ENCODE results near the gene CBLB. TPM values are rescaled to one million over a fixed set of nuclear protein-coding genes. Genes with fewer than 3 reads are reported as not detected.

The CBLB gene
- total RNA-seq, 2 donors from 2014 or later: 41.4 to 110 TPM

DNA sequence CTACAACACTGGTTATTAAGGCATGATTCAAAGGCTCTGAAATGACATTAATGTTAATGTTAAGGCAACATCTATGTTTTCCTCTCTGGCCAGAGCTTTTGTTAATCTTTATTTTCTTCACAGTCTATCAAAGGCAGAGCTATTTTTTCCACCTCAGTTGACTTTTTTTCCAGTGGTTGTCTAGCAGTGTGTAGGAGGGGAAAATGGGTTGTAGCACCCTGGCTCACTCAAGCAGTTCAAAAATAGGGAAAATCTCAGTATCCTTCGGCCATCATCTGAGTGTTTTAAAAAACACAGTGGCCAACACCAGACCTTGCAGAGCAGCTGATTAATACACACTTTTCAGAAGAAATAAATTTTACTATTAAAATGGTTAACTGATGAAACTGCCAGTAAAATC lies 21.4 kb downstream of the CBLB start:
- Mint-ChIP-seq H3K36me3 (ENCODE audit: low read depth) (peaks cover 75% of the 10 kb centered on the region), H3K9me3 (no peaks in the 10 kb centered on the region), H3K4me1 (peaks cover 26% of the 10 kb centered on the region), H3K27ac (peak overlapping the region; percentile 62), H3K4me3 (peak overlapping the region; percentile 53), H3K27me3 (no peaks in the 10 kb centered on the region)
- peak; percentile 71 for ATAC-seq (replicated peaks)

GRCh38 chr3:105846809-105847208 lies 22.0 kb downstream of the CBLB start:
- peak overlapping the region; percentile 53 for H3K4me3 Mint-ChIP-seq
- H3K27me3 Mint-ChIP-seq: no peaks in the 10 kb centered on the region
- peaks cover 75% of the 10 kb centered on the region for H3K36me3 Mint-ChIP-seq (ENCODE audit: low read depth)
- H3K27ac Mint-ChIP-seq: peak overlapping the region; percentile 62
- H3K4me1 Mint-ChIP-seq: peaks cover 28% of the 10 kb centered on the region
- no peak for ATAC-seq (replicated peaks)
- H3K9me3 Mint-ChIP-seq: no peaks in the 10 kb centered on the region

- H3K4me1 Mint-ChIP-seq: peaks cover 19% of the 10 kb centered on the region
- ATAC-seq (replicated peaks): no peak
- peaks cover 72% of the 10 kb centered on the region for H3K36me3 Mint-ChIP-seq (ENCODE audit: low read depth)
- H3K27ac Mint-ChIP-seq: peak overlapping the region; percentile 43
- H3K9me3 Mint-ChIP-seq: no peaks in the 10 kb centered on the region
- H3K27me3 Mint-ChIP-seq: no peaks in the 10 kb centered on the region
- H3K4me3 Mint-ChIP-seq: no peak overlapping the region
Measured at GRCh38 chr3:105845488-105845887, 23.3 kb downstream of the CBLB start.

DNA sequence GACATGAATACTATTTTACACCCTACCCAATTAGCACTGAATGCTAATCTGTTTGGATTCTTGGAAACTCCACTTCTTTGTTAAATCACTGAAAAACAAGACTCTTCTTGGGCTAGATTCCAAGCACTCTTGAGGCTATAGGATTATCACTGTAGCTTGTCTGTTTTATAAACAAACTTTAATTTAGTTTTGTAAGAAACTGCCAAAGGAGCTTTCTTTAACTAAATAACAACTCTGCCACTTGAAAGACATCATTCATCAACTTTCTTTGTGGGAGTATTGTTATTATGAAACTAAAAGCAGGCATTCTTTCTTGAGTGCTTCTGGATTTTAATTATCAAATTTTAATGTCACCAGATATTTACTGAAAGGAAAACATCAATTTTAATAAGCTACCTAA lies 24.1 kb downstream of the CBLB start:
- Mint-ChIP-seq H3K9me3 (no peaks in the 10 kb centered on the region), H3K36me3 (ENCODE audit: low read depth) (peaks cover 72% of the 10 kb centered on the region), H3K4me3 (no peak overlapping the region), H3K4me1 (peaks cover 19% of the 10 kb centered on the region), H3K27ac (no peak overlapping the region), H3K27me3 (no peaks in the 10 kb centered on the region)
- no peak for ATAC-seq (replicated peaks)

- Mint-ChIP-seq H3K9me3 (no peaks in the 10 kb centered on the region), H3K27ac (no peak overlapping the region), H3K4me1 (peaks cover 23% of the 10 kb centered on the region), H3K4me3 (no peak overlapping the region), H3K36me3 (ENCODE audit: low read depth) (peaks cover 72% of the 10 kb centered on the region), H3K27me3 (no peaks in the 10 kb centered on the region)
- no peak for ATAC-seq (replicated peaks)
Measured at GRCh38 chr3:105843994-105844393, 24.8 kb downstream of the CBLB start.

GRCh38 chr3:105842943-105843342 lies 25.9 kb downstream of the CBLB start:
- Mint-ChIP-seq H3K36me3 (ENCODE audit: low read depth) (peaks cover 72% of the 10 kb centered on the region), H3K9me3 (no peaks in the 10 kb centered on the region)

DNA sequence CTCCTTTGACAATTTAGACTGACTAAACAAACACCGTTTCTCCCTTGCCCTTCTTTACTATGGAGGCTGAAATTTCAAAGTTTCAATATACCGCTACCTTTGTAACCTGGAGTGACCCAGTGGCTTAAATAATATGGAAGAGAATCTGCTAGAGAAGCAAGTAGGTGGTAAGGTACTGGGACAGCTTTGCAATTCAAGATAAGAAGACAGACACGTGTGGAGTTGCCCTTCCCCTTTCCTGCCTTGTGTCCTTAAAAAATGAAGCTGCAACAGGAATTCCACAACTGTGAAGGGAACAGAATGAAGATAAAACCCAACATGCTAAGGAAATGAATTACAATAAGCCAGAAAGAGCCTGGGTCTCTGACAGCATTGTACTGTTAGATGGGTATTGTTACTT lies 26.4 kb downstream of the CBLB start:
- Mint-ChIP-seq H3K4me1 (peaks cover 26% of the 10 kb centered on the region), H3K27me3 (no peaks in the 10 kb centered on the region)

More at GRCh38 chr3:105842943-105843342, 25.9 kb downstream of the CBLB start:
- H3K4me1 Mint-ChIP-seq: peaks cover 26% of the 10 kb centered on the region
- no peaks in the 10 kb centered on the region for H3K27me3 Mint-ChIP-seq
- ATAC-seq (replicated peaks): no peak
- no peak overlapping the region for H3K4me3 Mint-ChIP-seq
- no peak overlapping the region for H3K27ac Mint-ChIP-seq

DNA sequence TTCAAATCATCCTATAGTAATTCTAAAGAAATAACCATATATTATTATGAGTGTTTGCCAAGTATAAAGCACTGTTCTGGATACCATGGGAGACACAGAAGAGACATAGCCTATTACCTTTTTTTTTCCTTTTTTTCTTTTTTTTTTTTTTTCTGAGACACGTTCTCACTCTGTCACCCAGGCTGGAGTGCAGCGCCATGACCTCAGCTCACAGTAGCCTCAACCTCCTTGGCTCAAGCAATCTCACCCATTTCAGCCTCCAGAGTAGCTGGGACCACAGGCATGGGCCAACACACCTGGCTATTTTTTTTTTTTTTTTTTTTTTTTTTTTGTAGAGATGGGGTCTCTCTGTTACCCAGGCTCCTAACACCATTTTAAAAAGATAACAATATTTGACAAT lies 30.9 kb downstream of the CBLB start:
- H3K27ac Mint-ChIP-seq: peak overlapping the region; percentile 28
- peaks cover 87% of the 10 kb centered on the region for H3K36me3 Mint-ChIP-seq (ENCODE audit: low read depth)
- no peaks in the 10 kb centered on the region for H3K9me3 Mint-ChIP-seq
- no peaks in the 10 kb centered on the region for H3K27me3 Mint-ChIP-seq
- peaks cover 43% of the 10 kb centered on the region for H3K4me1 Mint-ChIP-seq
- ATAC-seq (replicated peaks): no peak
- H3K4me3 Mint-ChIP-seq: peak overlapping the region; percentile 80

More for the DNA sequence above, 26.4 kb downstream of the CBLB start:
- ATAC-seq (replicated peaks): no peak
- Mint-ChIP-seq H3K36me3 (ENCODE audit: low read depth) (peaks cover 72% of the 10 kb centered on the region), H3K9me3 (no peaks in the 10 kb centered on the region), H3K4me3 (no peak overlapping the region), H3K27ac (peak overlapping the region; percentile 31)

- Mint-ChIP-seq H3K27ac (peak overlapping the region; percentile 94), H3K27me3 (no peaks in the 10 kb centered on the region), H3K9me3 (no peaks in the 10 kb centered on the region), H3K36me3 (ENCODE audit: low read depth) (peaks cover 89% of the 10 kb centered on the region), H3K4me3 (peak overlapping the region; percentile 80), H3K4me1 (peaks cover 44% of the 10 kb centered on the region)
- ATAC-seq (replicated peaks): peak; percentile 72
Measured at GRCh38 chr3:105837143-105837740, 31.6 kb downstream of the CBLB start.

GRCh38 chr3:105836533-105836932 lies 32.3 kb downstream of the CBLB start:
- Mint-ChIP-seq H3K4me1 (peaks cover 45% of the 10 kb centered on the region), H3K4me3 (peak overlapping the region; percentile 80), H3K36me3 (ENCODE audit: low read depth) (peaks cover 89% of the 10 kb centered on the region), H3K9me3 (no peaks in the 10 kb centered on the region), H3K27me3 (no peaks in the 10 kb centered on the region), H3K27ac (peak overlapping the region; percentile 94)
- peak; percentile 82 for ATAC-seq (replicated peaks)

DNA sequence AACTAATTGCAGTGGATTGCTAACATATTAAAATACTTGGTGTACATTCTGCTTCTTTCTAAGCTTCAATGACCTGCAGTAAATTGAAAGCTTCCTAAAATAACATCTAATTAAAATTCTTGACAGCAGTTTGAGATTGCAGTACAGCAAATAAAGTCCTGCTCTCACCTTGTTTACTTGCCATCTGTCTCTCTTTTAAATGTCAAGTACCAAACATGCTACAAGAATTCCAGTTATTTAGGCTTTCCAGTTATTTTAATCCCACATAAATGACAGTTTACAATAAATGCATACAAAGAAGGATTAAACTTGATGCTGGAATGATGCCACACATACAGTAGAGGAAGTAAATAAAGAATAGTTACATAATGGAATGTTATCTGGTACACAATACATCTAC lies 33.2 kb downstream of the CBLB start:
- Mint-ChIP-seq H3K27ac (peak overlapping the region; percentile 94), H3K4me3 (peak overlapping the region; percentile 80), H3K9me3 (no peaks in the 10 kb centered on the region), H3K4me1 (peaks cover 54% of the 10 kb centered on the region), H3K27me3 (no peaks in the 10 kb centered on the region), H3K36me3 (ENCODE audit: low read depth) (peaks cover 94% of the 10 kb centered on the region)
- ATAC-seq (replicated peaks): no peak

DNA sequence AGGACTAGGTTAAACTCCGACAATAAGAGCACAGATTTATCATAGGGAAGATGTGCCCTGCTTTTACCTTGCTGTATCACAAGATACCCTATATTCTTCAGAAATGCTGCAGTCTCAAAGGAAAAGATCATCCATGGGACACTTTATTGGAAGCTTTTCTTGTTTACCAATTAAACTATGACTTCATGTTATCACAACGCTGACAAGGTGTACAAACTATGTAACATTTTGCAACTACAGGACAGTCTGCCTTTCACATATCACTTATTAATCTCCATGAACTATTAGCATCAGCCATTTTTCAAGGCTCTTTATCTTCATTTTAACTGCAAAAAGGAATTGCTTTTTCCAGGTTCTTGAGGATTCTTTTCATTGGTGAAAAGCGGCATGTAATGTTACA lies 34.0 kb downstream of the CBLB start:
- H3K4me3 Mint-ChIP-seq: peak overlapping the region; percentile 80
- H3K36me3 Mint-ChIP-seq (ENCODE audit: low read depth): peaks cover 93% of the 10 kb centered on the region
- H3K4me1 Mint-ChIP-seq: peaks cover 60% of the 10 kb centered on the region
- H3K9me3 Mint-ChIP-seq: no peaks in the 10 kb centered on the region
- no peak for ATAC-seq (replicated peaks)
- no peaks in the 10 kb centered on the region for H3K27me3 Mint-ChIP-seq
- peak overlapping the region; percentile 94 for H3K27ac Mint-ChIP-seq

DNA sequence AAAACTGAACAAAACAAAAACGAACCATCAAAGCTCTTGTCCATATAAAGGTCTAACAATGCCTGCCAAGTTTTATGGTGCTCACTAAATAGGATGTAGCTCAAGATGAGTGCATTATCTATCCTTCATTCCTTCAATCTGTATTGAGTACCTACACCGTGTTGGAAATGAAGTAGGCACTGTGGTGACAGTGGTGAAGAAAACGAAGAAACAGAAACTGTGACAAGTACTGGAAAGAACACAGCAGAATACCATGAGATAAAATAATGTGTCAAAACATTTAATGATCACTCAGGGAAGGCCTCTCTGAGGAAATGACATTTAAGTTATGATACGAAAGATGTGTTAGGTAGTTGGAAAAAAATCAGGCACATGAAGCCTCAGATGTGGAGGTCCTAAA lies 36.2 kb downstream of the CBLB start:
- Mint-ChIP-seq H3K4me1 (peaks cover 59% of the 10 kb centered on the region), H3K9me3 (no peaks in the 10 kb centered on the region), H3K4me3 (peak overlapping the region; percentile 71), H3K27me3 (no peaks in the 10 kb centered on the region), H3K27ac (peak overlapping the region; percentile 88), H3K36me3 (ENCODE audit: low read depth) (peaks cover 86% of the 10 kb centered on the region)
- peak; percentile 55 for ATAC-seq (replicated peaks)

- no peaks in the 10 kb centered on the region for H3K9me3 Mint-ChIP-seq
- peak overlapping the region; percentile 88 for H3K27ac Mint-ChIP-seq
- peaks cover 86% of the 10 kb centered on the region for H3K36me3 Mint-ChIP-seq (ENCODE audit: low read depth)
- ATAC-seq (replicated peaks): no peak
- H3K4me1 Mint-ChIP-seq: peaks cover 58% of the 10 kb centered on the region
- H3K27me3 Mint-ChIP-seq: no peaks in the 10 kb centered on the region
- peak overlapping the region; percentile 71 for H3K4me3 Mint-ChIP-seq
Measured at GRCh38 chr3:105830836-105831235, 38.0 kb downstream of the CBLB start.

DNA sequence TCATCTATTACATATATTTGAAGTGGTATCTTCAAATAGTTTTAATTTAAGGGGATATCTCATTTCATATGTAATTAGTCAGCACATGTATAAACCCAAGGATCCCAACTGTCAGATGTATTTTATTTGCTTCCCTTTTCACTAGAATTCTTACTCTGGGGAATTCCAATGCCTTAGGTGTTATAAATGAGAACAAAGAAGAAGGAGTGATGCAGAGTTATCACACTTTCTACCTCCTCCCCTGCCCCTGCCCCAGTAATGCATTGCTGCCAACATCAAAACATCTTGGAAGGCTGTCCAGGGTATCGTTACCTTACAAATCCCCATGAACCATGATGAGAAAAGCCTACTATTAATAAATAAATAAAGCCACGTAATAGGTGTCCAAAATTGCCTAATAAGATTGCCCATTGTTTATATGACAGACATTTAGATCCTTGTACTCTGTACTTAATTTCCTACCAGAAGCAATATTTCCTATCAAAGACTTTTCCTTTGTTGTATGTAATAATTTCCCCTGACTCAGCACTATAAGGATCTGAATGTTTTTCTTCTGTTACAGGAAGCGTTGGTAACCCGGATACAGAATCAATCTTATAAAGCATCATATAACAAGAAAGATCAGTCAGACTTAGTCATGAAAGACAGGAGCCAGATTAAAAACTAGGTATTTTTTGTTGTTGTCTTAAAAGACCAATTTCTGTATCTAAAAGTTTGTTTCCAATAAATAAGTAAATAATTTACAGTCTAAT lies 38.8 kb downstream of the CBLB start:
- peak overlapping the region; percentile 71 for H3K4me3 Mint-ChIP-seq
- H3K4me1 Mint-ChIP-seq: peaks cover 55% of the 10 kb centered on the region
- peak; percentile 36 for ATAC-seq (replicated peaks)
- H3K36me3 Mint-ChIP-seq (ENCODE audit: low read depth): peaks cover 86% of the 10 kb centered on the region
- no peaks in the 10 kb centered on the region for H3K27me3 Mint-ChIP-seq
- H3K9me3 Mint-ChIP-seq: no peaks in the 10 kb centered on the region
- peak overlapping the region; percentile 88 for H3K27ac Mint-ChIP-seq
